Measurements from ENCODE around the gene EEA1. TPM values are rescaled to one million over a fixed set of nuclear protein-coding genes. Genes with fewer than 3 reads are reported as not detected.

Gene EEA1
- total and polyA plus RNA-seq, 2 of the 8 experiments (the other 6 are each of a cell fraction or from before 2014, with no cell fraction given) = 1.0 to 18.8 TPM

- TF ChIP-seq, protein P1, sequence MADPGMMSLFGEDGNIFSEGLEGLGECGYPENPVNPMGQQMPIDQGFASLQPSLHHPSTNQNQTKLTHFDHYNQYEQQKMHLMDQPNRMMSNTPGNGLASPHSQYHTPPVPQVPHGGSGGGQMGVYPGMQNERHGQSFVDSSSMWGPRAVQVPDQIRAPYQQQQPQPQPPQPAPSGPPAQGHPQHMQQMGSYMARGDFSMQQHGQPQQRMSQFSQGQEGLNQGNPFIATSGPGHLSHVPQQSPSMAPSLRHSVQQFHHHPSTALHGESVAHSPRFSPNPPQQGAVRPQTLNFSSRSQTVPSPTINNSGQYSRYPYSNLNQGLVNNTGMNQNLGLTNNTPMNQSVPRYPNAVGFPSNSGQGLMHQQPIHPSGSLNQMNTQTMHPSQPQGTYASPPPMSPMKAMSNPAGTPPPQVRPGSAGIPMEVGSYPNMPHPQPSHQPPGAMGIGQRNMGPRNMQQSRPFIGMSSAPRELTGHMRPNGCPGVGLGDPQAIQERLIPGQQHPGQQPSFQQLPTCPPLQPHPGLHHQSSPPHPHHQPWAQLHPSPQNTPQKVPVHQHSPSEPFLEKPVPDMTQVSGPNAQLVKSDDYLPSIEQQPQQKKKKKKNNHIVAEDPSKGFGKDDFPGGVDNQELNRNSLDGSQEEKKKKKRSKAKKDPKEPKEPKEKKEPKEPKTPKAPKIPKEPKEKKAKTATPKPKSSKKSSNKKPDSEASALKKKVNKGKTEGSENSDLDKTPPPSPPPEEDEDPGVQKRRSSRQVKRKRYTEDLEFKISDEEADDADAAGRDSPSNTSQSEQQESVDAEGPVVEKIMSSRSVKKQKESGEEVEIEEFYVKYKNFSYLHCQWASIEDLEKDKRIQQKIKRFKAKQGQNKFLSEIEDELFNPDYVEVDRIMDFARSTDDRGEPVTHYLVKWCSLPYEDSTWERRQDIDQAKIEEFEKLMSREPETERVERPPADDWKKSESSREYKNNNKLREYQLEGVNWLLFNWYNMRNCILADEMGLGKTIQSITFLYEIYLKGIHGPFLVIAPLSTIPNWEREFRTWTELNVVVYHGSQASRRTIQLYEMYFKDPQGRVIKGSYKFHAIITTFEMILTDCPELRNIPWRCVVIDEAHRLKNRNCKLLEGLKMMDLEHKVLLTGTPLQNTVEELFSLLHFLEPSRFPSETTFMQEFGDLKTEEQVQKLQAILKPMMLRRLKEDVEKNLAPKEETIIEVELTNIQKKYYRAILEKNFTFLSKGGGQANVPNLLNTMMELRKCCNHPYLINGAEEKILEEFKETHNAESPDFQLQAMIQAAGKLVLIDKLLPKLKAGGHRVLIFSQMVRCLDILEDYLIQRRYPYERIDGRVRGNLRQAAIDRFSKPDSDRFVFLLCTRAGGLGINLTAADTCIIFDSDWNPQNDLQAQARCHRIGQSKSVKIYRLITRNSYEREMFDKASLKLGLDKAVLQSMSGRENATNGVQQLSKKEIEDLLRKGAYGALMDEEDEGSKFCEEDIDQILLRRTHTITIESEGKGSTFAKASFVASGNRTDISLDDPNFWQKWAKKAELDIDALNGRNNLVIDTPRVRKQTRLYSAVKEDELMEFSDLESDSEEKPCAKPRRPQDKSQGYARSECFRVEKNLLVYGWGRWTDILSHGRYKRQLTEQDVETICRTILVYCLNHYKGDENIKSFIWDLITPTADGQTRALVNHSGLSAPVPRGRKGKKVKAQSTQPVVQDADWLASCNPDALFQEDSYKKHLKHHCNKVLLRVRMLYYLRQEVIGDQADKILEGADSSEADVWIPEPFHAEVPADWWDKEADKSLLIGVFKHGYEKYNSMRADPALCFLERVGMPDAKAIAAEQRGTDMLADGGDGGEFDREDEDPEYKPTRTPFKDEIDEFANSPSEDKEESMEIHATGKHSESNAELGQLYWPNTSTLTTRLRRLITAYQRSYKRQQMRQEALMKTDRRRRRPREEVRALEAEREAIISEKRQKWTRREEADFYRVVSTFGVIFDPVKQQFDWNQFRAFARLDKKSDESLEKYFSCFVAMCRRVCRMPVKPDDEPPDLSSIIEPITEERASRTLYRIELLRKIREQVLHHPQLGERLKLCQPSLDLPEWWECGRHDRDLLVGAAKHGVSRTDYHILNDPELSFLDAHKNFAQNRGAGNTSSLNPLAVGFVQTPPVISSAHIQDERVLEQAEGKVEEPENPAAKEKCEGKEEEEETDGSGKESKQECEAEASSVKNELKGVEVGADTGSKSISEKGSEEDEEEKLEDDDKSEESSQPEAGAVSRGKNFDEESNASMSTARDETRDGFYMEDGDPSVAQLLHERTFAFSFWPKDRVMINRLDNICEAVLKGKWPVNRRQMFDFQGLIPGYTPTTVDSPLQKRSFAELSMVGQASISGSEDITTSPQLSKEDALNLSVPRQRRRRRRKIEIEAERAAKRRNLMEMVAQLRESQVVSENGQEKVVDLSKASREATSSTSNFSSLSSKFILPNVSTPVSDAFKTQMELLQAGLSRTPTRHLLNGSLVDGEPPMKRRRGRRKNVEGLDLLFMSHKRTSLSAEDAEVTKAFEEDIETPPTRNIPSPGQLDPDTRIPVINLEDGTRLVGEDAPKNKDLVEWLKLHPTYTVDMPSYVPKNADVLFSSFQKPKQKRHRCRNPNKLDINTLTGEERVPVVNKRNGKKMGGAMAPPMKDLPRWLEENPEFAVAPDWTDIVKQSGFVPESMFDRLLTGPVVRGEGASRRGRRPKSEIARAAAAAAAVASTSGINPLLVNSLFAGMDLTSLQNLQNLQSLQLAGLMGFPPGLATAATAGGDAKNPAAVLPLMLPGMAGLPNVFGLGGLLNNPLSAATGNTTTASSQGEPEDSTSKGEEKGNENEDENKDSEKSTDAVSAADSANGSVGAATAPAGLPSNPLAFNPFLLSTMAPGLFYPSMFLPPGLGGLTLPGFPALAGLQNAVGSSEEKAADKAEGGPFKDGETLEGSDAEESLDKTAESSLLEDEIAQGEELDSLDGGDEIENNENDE (IDR thresholded peaks at IDR 0.05; ENCODE audit: insufficient replicate concordance, low read length) = no peak
- TF ChIP-seq, protein P2, sequence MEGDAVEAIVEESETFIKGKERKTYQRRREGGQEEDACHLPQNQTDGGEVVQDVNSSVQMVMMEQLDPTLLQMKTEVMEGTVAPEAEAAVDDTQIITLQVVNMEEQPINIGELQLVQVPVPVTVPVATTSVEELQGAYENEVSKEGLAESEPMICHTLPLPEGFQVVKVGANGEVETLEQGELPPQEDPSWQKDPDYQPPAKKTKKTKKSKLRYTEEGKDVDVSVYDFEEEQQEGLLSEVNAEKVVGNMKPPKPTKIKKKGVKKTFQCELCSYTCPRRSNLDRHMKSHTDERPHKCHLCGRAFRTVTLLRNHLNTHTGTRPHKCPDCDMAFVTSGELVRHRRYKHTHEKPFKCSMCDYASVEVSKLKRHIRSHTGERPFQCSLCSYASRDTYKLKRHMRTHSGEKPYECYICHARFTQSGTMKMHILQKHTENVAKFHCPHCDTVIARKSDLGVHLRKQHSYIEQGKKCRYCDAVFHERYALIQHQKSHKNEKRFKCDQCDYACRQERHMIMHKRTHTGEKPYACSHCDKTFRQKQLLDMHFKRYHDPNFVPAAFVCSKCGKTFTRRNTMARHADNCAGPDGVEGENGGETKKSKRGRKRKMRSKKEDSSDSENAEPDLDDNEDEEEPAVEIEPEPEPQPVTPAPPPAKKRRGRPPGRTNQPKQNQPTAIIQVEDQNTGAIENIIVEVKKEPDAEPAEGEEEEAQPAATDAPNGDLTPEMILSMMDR (IDR thresholded peaks at IDR 0.05; ENCODE audit: control extremely low read depth in 1 of 3, insufficient read depth in 1 of 3, low read depth in 1 of 3, low read length in 3 of 3) = no peak
- TF ChIP-seq CEBPB (IDR thresholded peaks at IDR 0.05; ENCODE audit: low read depth, low read length) (no peak), CREB1 (IDR thresholded peaks at IDR 0.05) (no peak), GABPA (IDR thresholded peaks at IDR 0.05; ENCODE audit: borderline replicate concordance, insufficient read depth, low read length) (no peak), JUN (IDR thresholded peaks at IDR 0.05; ENCODE audit: low read depth, low read length) (no peak)
These were observed 20.4 kb upstream of the EEA1 start (continued) for GRCh38 chr12:92949466-92949865.

All from H1 (cell line).